GM10266 (cell line): ENCODE results near the gene CYP19A1.

Experiments used
- DNase-seq: peaks from one replicate; pipeline ENCODE4 v3.0.0; 2012; ENCODE audit errors: extremely low spot score
- CTCF ChIP-seq: IDR thresholded peaks from 2 replicates; pipeline ENCODE4 v1.5.1; 2012; ENCODE audit warnings: mild to moderate bottlenecking, low read depth; ENCODE audit not compliant: control insufficient read depth, insufficient read depth; ENCODE audit errors: missing control alignments

Gene CYP19A1

GRCh38 chr15:51348688-51349087, 10.3 kb upstream of the CYP19A1 start:
- peak; percentile 75 for DNase-seq
- TF ChIP-seq CTCF = no peak

- no peak for TF ChIP-seq CTCF
- no peak for DNase-seq
Measured at GRCh38 chr15:51346136-51346535, 7.7 kb upstream of the CYP19A1 start.

GRCh38 chr15:51343466-51343865, 5.1 kb upstream of the CYP19A1 start:
- TF ChIP-seq CTCF = no peak

DNA sequence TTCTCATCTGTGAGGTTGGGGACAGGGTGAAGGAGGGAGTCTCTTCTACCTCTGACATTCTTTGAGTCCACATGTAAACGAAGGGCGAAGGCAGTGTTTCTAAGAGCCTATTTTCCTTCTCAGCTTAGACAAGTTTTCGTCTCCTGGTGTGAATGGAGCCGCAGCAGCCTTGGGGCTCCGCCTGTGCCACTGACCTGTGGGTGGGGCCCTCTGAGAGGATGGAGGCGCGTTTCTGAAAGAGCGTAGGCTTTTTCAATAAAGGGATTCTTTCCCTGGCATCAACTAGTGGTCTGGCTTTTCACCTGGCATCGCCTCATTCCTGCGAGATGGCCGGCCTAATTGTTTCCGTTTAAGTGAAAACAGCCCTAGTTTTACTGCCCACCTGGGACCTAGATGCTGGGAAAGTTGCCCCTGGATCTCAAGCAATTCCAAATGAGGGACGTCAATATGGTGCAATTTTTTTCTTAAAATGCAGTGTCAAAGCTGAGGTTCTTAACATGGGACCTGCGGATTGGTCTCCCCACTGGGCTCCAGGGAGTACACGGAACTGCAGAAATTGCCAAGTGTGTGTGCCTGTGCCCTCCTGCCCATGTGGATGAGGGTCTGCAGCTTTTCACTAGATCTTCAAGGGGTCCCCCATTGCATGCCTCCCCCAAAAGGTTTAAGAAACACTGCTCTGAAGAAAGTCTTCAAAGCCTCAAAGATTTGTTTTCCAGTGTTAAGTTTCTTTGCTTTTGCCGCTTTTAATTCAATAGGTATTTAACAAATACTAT, 4.0 kb upstream of the CYP19A1 start:
- no peak for TF ChIP-seq CTCF
- DNase-seq = no peak

More at GRCh38 chr15:51343466-51343865, 5.1 kb upstream of the CYP19A1 start:
- DNase-seq = no peak

GRCh38 chr15:51341366-51342226, 3.2 kb upstream of the CYP19A1 start, which contains the start of gene GLDN:
Gene GLDN, plus strand, starts transcription at chr15:51341655. Its CDS starts 30 bp downstream, at chr15:51341685.
- no peak for TF ChIP-seq CTCF
- no peak for DNase-seq

- no peak for TF ChIP-seq CTCF
- peak; percentile 50 for DNase-seq
Measured at GRCh38 chr15:51335538-51336410, 2.6 kb downstream of the CYP19A1 start.
